SK-N-SH treated with all-trans-retinoic acid at 6 μM for 48 hours (cell line): ENCODE results near the gene KIAA1586.

Experiments
- TCF4 ChIP-seq: fragments of 250-450 bp; sonication (Bioruptor Pico); IDR thresholded peaks from 2 replicates; pipeline ENCODE4 v1.8.0; 2021; ENCODE audit warnings: mild to moderate bottlenecking, moderate library complexity, borderline replicate concordance
- TF ChIP-seq, protein P1 (sequence below): fragments of 250-450 bp; sonication (Bioruptor Pico); IDR thresholded peaks from 2 replicates; pipeline ENCODE4 v1.8.0; 2020; ENCODE audit warnings: mild to moderate bottlenecking, moderate library complexity, borderline replicate concordance
- TF ChIP-seq, protein P2 (sequence below): fragments of 250-450 bp; sonication (Bioruptor Pico); IDR thresholded peaks from 2 replicates; pipeline ENCODE4 v1.8.0; 2021; ENCODE audit warnings: low read depth, mild to moderate bottlenecking, moderate library complexity, borderline replicate concordance

GRCh38 chr6:57069920-57070331 is 23.4 kb downstream of the KIAA1586 start:
- TF ChIP-seq, protein P1, sequence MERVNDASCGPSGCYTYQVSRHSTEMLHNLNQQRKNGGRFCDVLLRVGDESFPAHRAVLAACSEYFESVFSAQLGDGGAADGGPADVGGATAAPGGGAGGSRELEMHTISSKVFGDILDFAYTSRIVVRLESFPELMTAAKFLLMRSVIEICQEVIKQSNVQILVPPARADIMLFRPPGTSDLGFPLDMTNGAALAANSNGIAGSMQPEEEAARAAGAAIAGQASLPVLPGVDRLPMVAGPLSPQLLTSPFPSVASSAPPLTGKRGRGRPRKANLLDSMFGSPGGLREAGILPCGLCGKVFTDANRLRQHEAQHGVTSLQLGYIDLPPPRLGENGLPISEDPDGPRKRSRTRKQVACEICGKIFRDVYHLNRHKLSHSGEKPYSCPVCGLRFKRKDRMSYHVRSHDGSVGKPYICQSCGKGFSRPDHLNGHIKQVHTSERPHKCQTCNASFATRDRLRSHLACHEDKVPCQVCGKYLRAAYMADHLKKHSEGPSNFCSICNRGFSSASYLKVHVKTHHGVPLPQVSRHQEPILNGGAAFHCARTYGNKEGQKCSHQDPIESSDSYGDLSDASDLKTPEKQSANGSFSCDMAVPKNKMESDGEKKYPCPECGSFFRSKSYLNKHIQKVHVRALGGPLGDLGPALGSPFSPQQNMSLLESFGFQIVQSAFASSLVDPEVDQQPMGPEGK: no peak
- TF ChIP-seq TCF4 (CRISPR knock-in tag): no peak
- TF ChIP-seq, protein P2, sequence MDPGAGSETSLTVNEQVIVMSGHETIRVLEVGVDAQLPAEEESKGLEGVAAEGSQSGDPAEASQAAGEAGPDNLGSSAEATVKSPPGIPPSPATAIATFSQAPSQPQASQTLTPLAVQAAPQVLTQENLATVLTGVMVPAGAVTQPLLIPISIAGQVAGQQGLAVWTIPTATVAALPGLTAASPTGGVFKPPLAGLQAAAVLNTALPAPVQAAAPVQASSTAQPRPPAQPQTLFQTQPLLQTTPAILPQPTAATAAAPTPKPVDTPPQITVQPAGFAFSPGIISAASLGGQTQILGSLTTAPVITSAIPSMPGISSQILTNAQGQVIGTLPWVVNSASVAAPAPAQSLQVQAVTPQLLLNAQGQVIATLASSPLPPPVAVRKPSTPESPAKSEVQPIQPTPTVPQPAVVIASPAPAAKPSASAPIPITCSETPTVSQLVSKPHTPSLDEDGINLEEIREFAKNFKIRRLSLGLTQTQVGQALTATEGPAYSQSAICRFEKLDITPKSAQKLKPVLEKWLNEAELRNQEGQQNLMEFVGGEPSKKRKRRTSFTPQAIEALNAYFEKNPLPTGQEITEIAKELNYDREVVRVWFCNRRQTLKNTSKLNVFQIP (CRISPR knock-in tag): no peak
